HepG2 (cell line): ENCODE measurements around the gene INSRR.

Source experiments
- MYNN ChIP-seq: sonication (generic); formaldehyde crosslinking; IDR thresholded peaks from 2 replicates; pipeline ENCODE4 v1.4.0; 2020; ENCODE audit warnings: mild to moderate bottlenecking, low read depth, missing genetic modification reagents
- POLR2A ChIP-seq, 2 experiments: IDR thresholded peaks; 2 replicates each; pipeline ENCODE4 v1.6.1; 2011; ENCODE audit warnings: low read depth in 2 of 2, low read length in 2 of 2, mild to moderate bottlenecking in 1 of 2, moderate library complexity in 1 of 2; ENCODE audit not compliant: insufficient read depth in 1 of 2
- TF ChIP-seq, protein P1 (sequence below): sonication (generic); formaldehyde crosslinking; IDR thresholded peaks from 2 replicates; pipeline ENCODE4 v1.5.0; 2020; ENCODE audit warnings: mild to moderate bottlenecking, missing genetic modification reagents, moderate library complexity

- TF ChIP-seq, protein P1, sequence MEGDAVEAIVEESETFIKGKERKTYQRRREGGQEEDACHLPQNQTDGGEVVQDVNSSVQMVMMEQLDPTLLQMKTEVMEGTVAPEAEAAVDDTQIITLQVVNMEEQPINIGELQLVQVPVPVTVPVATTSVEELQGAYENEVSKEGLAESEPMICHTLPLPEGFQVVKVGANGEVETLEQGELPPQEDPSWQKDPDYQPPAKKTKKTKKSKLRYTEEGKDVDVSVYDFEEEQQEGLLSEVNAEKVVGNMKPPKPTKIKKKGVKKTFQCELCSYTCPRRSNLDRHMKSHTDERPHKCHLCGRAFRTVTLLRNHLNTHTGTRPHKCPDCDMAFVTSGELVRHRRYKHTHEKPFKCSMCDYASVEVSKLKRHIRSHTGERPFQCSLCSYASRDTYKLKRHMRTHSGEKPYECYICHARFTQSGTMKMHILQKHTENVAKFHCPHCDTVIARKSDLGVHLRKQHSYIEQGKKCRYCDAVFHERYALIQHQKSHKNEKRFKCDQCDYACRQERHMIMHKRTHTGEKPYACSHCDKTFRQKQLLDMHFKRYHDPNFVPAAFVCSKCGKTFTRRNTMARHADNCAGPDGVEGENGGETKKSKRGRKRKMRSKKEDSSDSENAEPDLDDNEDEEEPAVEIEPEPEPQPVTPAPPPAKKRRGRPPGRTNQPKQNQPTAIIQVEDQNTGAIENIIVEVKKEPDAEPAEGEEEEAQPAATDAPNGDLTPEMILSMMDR (CRISPR knock-in tag): no peak
- TF ChIP-seq MYNN (no peak), POLR2A (IDR thresholded peaks at IDR 0.05; ENCODE audit: insufficient read depth in 1 of 2, low read depth in 2 of 2, low read length in 2 of 2) (no peak)
Measured at GRCh38 chr1:156895927-156896326, 37.0 kb upstream of the INSRR start.
